ENCODE results near the gene CDC42EP4.
"Not testable (repeated sequence)": the region's sequence is repeated elsewhere in the genome, so short reads cannot be mapped to it uniquely, and the experiment has no call there.

The CDC42EP4 gene

GRCh38 chr17:73320601-73321264 lies 8.9 kb upstream of the CDC42EP4 start:
- DNase-seq (ENCODE audit: low read depth), result no peak

- no peak for DNase-seq (ENCODE audit: low read depth)
These were observed 8.0 kb upstream of the CDC42EP4 start for GRCh38 chr17:73319766-73320165.

GRCh38 chr17:73318836-73319235 lies 7.0 kb upstream of the CDC42EP4 start:
- no peak for DNase-seq (ENCODE audit: low read depth)

- DNase-seq (ENCODE audit: low read depth), result no peak
These were observed 6.6 kb upstream of the CDC42EP4 start for GRCh38 chr17:73318427-73318813.

- DNase-seq (ENCODE audit: low read depth), result no peak
These were observed 6.0 kb upstream of the CDC42EP4 start for GRCh38 chr17:73317513-73318426.

GRCh38 chr17:73316919-73317505 lies 5.2 kb upstream of the CDC42EP4 start:
- DNase-seq (ENCODE audit: low read depth), result peak; percentile 67

- no peak for DNase-seq (ENCODE audit: low read depth)
These were observed 3.7 kb upstream of the CDC42EP4 start for GRCh38 chr17:73315471-73315870.

- no peak for DNase-seq (ENCODE audit: low read depth)
These were observed 1.8 kb upstream of the CDC42EP4 start for GRCh38 chr17:73313526-73314127.

- not testable (repeated sequence) for DNase-seq (ENCODE audit: low read depth)
These were observed 1.1 kb upstream of the CDC42EP4 start for GRCh38 chr17:73312887-73313286.

- no peak for DNase-seq (ENCODE audit: low read depth)
These were observed 397 bp downstream of the CDC42EP4 start for GRCh38 chr17:73311428-73311780.

- DNase-seq (ENCODE audit: low read depth), result no peak
These were observed 1.8 kb downstream of the CDC42EP4 start for GRCh38 chr17:73309727-73310596.

GRCh38 chr17:73308959-73309358 lies 2.8 kb downstream of the CDC42EP4 start:
- not testable (repeated sequence) for DNase-seq (ENCODE audit: low read depth)

- no peak for DNase-seq (ENCODE audit: low read depth)
These were observed 3.6 kb downstream of the CDC42EP4 start for GRCh38 chr17:73308017-73308823.

GRCh38 chr17:73307130-73307529 lies 4.7 kb downstream of the CDC42EP4 start:
- no peak for DNase-seq (ENCODE audit: low read depth)

- DNase-seq (ENCODE audit: low read depth), result no peak
These were observed 5.7 kb downstream of the CDC42EP4 start for GRCh38 chr17:73305845-73306836.

- DNase-seq (ENCODE audit: low read depth), result peak; percentile 68
These were observed 6.6 kb downstream of the CDC42EP4 start for GRCh38 chr17:73304971-73305812.

GRCh38 chr17:73304438-73304837 lies 7.4 kb downstream of the CDC42EP4 start:
- no peak for DNase-seq (ENCODE audit: low read depth)

GRCh38 chr17:73302189-73302588 lies 9.6 kb downstream of the CDC42EP4 start:
- DNase-seq (ENCODE audit: low read depth), result no peak

GRCh38 chr17:73301369-73301768 lies 10.4 kb downstream of the CDC42EP4 start:
- no peak for DNase-seq (ENCODE audit: low read depth)

All from stromal cell of bone marrow (primary cell).